Neural progenitor cell (in vitro differentiated cells): ENCODE data around the gene MTREX. TPM values are rescaled to one million over a fixed set of nuclear protein-coding genes. Genes with fewer than 3 reads are reported as not detected.

Source experiments
- DNase-seq: peaks from one replicate; pipeline ENCODE4 v3.0.0-alpha.2; 2016; ENCODE audit warnings: low spot score
- H2AFZ ChIP-seq: fragments of 200-600 bp; sonication (generic); replicated peaks from 2 replicates; pipeline ENCODE4 v1.6.1; 2016; ENCODE audit warnings: antibody characterized with exemption
- H3F3A ChIP-seq: fragments of 200-600 bp; sonication (generic); 2 replicates; pipeline ENCODE4 v1.6.1; 2016; ENCODE audit warnings: antibody characterized with exemption, low read depth
- H3K27ac ChIP-seq: fragments of 200-600 bp; sonication (generic); 2 replicates; pipeline ENCODE4 v1.5.1; 2016; ENCODE audit warnings: mild to moderate bottlenecking
- H3K27me3 ChIP-seq: fragments of 200-600 bp; sonication (generic); 2 replicates; pipeline ENCODE4 v1.6.1; 2016; ENCODE audit warnings: mild to moderate bottlenecking, moderate library complexity
- H3K36me3 ChIP-seq: fragments of 200-600 bp; sonication (generic); 2 replicates; pipeline ENCODE4 v1.5.1; 2016
- H3K4me1 ChIP-seq: fragments of 200-600 bp; sonication (generic); 2 replicates; pipeline ENCODE4 v1.6.1; 2016; ENCODE audit warnings: mixed run types
- H3K4me2 ChIP-seq: fragments of 200-600 bp; sonication (generic); 2 replicates; pipeline ENCODE4 v1.6.1; 2016
- H3K4me3 ChIP-seq: fragments of 200-600 bp; sonication (generic); 2 replicates; pipeline ENCODE4 v1.5.1; 2016
- H3K79me2 ChIP-seq: fragments of 200-600 bp; sonication (generic); 2 replicates; pipeline ENCODE4 v1.6.1; 2016; ENCODE audit warnings: low read depth
- H3K9ac ChIP-seq: fragments of 200-600 bp; sonication (generic); 2 replicates; pipeline ENCODE4 v1.6.1; 2016
- H3K9me3 ChIP-seq: fragments of 200-600 bp; sonication (generic); 2 replicates; pipeline ENCODE4 v1.5.1; 2016; ENCODE audit warnings: low read depth
- H4K20me1 ChIP-seq: fragments of 200-600 bp; sonication (generic); 2 replicates; pipeline ENCODE4 v1.6.1; 2016; ENCODE audit warnings: low read depth
- H3K27ac Mint-ChIP-seq: 3 replicates; pipeline ENCODE4 v1.8.0; 2021; ENCODE audit warnings: mixed read lengths
- H3K27me3 Mint-ChIP-seq: 2 replicates; pipeline ENCODE4 v1.8.0; 2022; ENCODE audit warnings: low read depth, mild to moderate bottlenecking, inconsistent platforms, moderate library complexity, mixed read lengths; ENCODE audit not compliant: insufficient read depth
- H3K36me3 Mint-ChIP-seq: 3 replicates; pipeline ENCODE4 v1.8.0; 2021; ENCODE audit warnings: mixed read lengths
- H3K4me1 Mint-ChIP-seq: 3 replicates; pipeline ENCODE4 v1.8.0; 2021; ENCODE audit warnings: mixed read lengths
- H3K4me3 Mint-ChIP-seq: 3 replicates; pipeline ENCODE4 v1.8.0; 2021; ENCODE audit warnings: mild to moderate bottlenecking, moderate library complexity, mixed read lengths
- H3K9me3 Mint-ChIP-seq: 3 replicates; pipeline ENCODE4 v1.8.0; 2020; ENCODE audit warnings: mixed read lengths
- EZH2 ChIP-seq: fragments of 200-600 bp; sonication (generic); IDR thresholded peaks from 2 replicates; pipeline ENCODE4 v1.6.1; 2017; ENCODE audit warnings: antibody characterized with exemption, mild to moderate bottlenecking, moderate library complexity
- EZH2phosphoT487 ChIP-seq: fragments of 200-600 bp; sonication (generic); IDR thresholded peaks from 2 replicates; pipeline ENCODE4 v1.6.1; 2017; ENCODE audit warnings: antibody characterized with exemption
- total RNA-seq: library from RNA; depleted of rRNA; stranded (reverse); fragments of >200 nt; gene quantifications from 2 replicates; pipeline ENCODE4 v1.2.3, GENCODE V29; 2015; ENCODE audit warnings: low replicate concordance
- TF ChIP-seq, protein P1 (sequence below): fragments of 200-600 bp; sonication (generic); IDR thresholded peaks from 2 replicates; pipeline ENCODE4 v1.5.1; 2017; ENCODE audit warnings: antibody characterized with exemption, mild to moderate bottlenecking

MTREX gene
- total RNA-seq, 1 donor from 2014 or later = 198 TPM

DNA sequence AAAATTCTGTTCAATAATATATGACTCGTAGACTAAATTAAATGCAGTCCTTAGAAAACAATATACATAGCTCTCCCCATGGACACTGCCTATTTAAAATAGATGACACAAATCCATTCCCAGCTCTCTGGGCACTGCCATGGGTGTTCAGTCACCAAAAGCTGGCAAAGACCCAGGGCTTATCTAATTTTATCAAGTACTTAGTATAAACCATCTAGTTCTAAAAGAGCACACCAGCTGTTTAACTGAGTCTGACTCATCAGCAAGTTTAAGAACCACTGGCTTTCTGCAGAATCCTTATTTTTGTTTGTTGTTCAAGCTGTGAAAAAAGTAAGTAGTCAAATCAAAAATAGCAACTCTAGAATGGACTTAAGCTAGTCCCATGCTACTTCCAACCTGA, 119.4 kb downstream of the MTREX start:
- Mint-ChIP-seq H3K4me1 (no peaks in the 10 kb centered on the region), H3K27me3 (no peaks in the 10 kb centered on the region), H3K27ac (no peak overlapping the region), H3K4me3 (no peak overlapping the region), H3K36me3 (peaks cover 67% of the 10 kb centered on the region), H3K9me3 (peaks cover 26% of the 10 kb centered on the region)
- Histone ChIP-seq H3K27ac (no peak overlapping the region), H3K4me3 (no peak overlapping the region), H4K20me1 (no peaks in the 10 kb centered on the region), H2AFZ (no peak overlapping the region), H3K9ac (no peak overlapping the region), H3K27me3 (no peaks in the 10 kb centered on the region), H3K9me3 (no peaks in the 10 kb centered on the region), H3K79me2 (no peaks in the 10 kb centered on the region), H3K4me1 (no peaks in the 10 kb centered on the region), H3F3A (no peaks in the 10 kb centered on the region), H3K36me3 (peaks cover 7% of the 10 kb centered on the region), H3K4me2 (no peak overlapping the region)
- no peak for DNase-seq
- TF ChIP-seq EZH2 = no peak

DNA sequence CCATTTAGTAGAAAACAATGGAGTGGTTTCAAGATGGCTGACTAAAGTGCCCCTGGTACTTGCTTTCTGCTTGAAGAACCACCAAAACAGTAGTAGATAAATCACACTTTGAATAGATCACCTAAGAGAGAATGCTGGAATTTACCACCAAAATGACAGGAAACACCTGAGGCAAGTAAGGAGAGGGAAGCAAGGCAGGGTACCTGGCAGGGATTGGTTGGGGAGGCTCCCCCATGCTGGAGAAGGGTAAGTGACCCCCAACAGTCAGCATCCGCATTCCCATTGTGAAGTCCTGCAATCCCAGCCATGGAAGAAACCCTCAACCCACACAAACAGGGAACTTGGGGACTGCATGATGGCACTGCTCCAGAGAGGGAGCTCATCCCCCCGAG, 121.4 kb downstream of the MTREX start:
- H3K9ac ChIP-seq = no peak overlapping the region

DNA sequence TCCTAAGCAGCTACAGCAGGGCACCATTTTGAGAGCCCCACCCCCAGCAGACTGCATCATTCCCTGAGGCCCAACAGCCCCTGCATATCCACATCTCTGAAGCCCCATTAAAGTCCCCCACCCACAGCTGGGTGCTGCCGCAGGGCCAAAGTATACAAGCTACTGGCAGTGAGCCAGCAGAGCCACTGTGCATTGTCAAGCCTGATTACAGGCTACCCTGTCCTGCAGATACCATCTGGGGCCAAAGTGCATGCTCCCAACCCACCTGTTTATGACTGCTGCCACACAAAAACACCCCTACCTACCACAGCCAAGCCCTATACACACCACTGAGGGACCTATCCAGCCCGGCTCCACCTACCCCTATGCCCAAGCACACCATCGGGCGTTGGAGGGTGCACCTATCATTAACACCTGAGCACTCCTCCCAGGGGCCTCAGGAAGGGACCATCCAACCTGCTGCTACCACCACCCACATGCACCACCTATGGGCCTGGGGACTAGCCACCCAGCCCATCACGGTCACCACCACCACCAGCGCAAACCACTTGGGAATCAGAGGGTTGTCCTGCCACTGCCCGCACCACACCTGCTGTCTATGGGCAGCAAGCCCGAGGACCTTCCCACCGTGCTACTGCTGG, 121.9 kb downstream of the MTREX start:
- Histone ChIP-seq H3K9ac (no peak overlapping the region), H3K27me3 (no peaks in the 10 kb centered on the region), H2AFZ (no peak overlapping the region), H3K36me3 (peaks cover 7% of the 10 kb centered on the region), H3K4me1 (no peaks in the 10 kb centered on the region), H4K20me1 (no peaks in the 10 kb centered on the region), H3K4me3 (no peak overlapping the region), H3K4me2 (no peak overlapping the region), H3K27ac (no peak overlapping the region), H3K9me3 (no peaks in the 10 kb centered on the region), H3K79me2 (no peaks in the 10 kb centered on the region), H3F3A (no peaks in the 10 kb centered on the region)
- peaks cover 66% of the 10 kb centered on the region for H3K36me3 Mint-ChIP-seq
- DNase-seq = no peak
- no peaks in the 10 kb centered on the region for H3K4me1 Mint-ChIP-seq
- peaks cover 43% of the 10 kb centered on the region for H3K9me3 Mint-ChIP-seq
- TF ChIP-seq EZH2 (no peak), EZH2phosphoT487 (no peak)
- TF ChIP-seq, protein P1, sequence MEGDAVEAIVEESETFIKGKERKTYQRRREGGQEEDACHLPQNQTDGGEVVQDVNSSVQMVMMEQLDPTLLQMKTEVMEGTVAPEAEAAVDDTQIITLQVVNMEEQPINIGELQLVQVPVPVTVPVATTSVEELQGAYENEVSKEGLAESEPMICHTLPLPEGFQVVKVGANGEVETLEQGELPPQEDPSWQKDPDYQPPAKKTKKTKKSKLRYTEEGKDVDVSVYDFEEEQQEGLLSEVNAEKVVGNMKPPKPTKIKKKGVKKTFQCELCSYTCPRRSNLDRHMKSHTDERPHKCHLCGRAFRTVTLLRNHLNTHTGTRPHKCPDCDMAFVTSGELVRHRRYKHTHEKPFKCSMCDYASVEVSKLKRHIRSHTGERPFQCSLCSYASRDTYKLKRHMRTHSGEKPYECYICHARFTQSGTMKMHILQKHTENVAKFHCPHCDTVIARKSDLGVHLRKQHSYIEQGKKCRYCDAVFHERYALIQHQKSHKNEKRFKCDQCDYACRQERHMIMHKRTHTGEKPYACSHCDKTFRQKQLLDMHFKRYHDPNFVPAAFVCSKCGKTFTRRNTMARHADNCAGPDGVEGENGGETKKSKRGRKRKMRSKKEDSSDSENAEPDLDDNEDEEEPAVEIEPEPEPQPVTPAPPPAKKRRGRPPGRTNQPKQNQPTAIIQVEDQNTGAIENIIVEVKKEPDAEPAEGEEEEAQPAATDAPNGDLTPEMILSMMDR = no peak
- peaks cover 5% of the 10 kb centered on the region for H3K27me3 Mint-ChIP-seq
- no peak overlapping the region for H3K27ac Mint-ChIP-seq
- H3K4me3 Mint-ChIP-seq = no peak overlapping the region

More for the DNA sequence above, 121.4 kb downstream of the MTREX start:
- TF ChIP-seq EZH2phosphoT487 (no peak), EZH2 (no peak)
- TF ChIP-seq, protein P1 = no peak
- no peak overlapping the region for H3K4me3 ChIP-seq
- H3K36me3 ChIP-seq = peaks cover 7% of the 10 kb centered on the region
- Mint-ChIP-seq H3K36me3 (peaks cover 64% of the 10 kb centered on the region), H3K27ac (no peak overlapping the region), H3K4me1 (no peaks in the 10 kb centered on the region), H3K27me3 (peaks cover 5% of the 10 kb centered on the region), H3K4me3 (no peak overlapping the region), H3K9me3 (peaks cover 38% of the 10 kb centered on the region)
- no peaks in the 10 kb centered on the region for H4K20me1 ChIP-seq
- no peaks in the 10 kb centered on the region for H3F3A ChIP-seq
- H2AFZ ChIP-seq = no peak overlapping the region
- H3K27me3 ChIP-seq = no peaks in the 10 kb centered on the region
- H3K27ac ChIP-seq = no peak overlapping the region
- no peaks in the 10 kb centered on the region for H3K9me3 ChIP-seq
- H3K4me1 ChIP-seq = no peaks in the 10 kb centered on the region
- H3K79me2 ChIP-seq = no peaks in the 10 kb centered on the region
- no peak overlapping the region for H3K4me2 ChIP-seq
- DNase-seq = no peak

DNA sequence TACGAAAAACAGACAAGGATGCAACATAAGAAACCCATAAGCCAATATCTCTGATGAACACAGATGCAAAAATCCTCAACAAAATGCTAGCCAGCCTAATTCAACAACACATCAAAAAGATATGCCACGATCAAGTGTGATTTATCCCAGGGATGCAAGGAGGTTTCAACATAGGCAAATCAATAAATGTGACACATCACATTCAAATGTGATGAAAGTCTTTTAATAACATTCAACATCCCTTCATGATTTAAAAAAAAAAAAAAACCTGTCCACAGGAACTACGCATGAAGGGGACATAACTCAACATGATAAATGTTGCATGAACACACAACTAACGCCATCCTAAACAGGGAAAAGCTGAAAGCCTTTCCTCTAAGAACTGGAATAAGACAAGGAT, 124.8 kb downstream of the MTREX start:
- H3K9me3 Mint-ChIP-seq = peaks cover 57% of the 10 kb centered on the region
- H3K36me3 ChIP-seq = peaks cover 7% of the 10 kb centered on the region
- H3K4me3 ChIP-seq = no peak overlapping the region
- no peaks in the 10 kb centered on the region for H3F3A ChIP-seq
- no peak overlapping the region for H3K9ac ChIP-seq
- H2AFZ ChIP-seq = no peak overlapping the region
- H3K27ac Mint-ChIP-seq = no peak overlapping the region
- H3K4me2 ChIP-seq = no peak overlapping the region
- DNase-seq = no peak
- no peak overlapping the region for H3K4me3 Mint-ChIP-seq
- H3K9me3 ChIP-seq = no peaks in the 10 kb centered on the region
- no peaks in the 10 kb centered on the region for H3K79me2 ChIP-seq
- H3K27ac ChIP-seq = no peak overlapping the region
- no peaks in the 10 kb centered on the region for H3K4me1 Mint-ChIP-seq
- TF ChIP-seq EZH2 (no peak), EZH2phosphoT487 (no peak)
- TF ChIP-seq, protein P1 = no peak
- no peaks in the 10 kb centered on the region for H3K27me3 ChIP-seq
- H3K4me1 ChIP-seq = no peaks in the 10 kb centered on the region
- H3K36me3 Mint-ChIP-seq = peaks cover 71% of the 10 kb centered on the region
- peaks cover 5% of the 10 kb centered on the region for H3K27me3 Mint-ChIP-seq
- no peaks in the 10 kb centered on the region for H4K20me1 ChIP-seq
